GM18951 (cell line): ENCODE data around the gene TCHP.
"Not testable (repeated sequence)": the region's sequence is repeated elsewhere in the genome, so short reads cannot be mapped to it uniquely, and the experiment has no call there.

Experiments
- POLR2A ChIP-seq: IDR thresholded peaks from 4 replicates; pipeline ENCODE4 v1.6.1; 2011; ENCODE audit warnings: mild to moderate bottlenecking; ENCODE audit not compliant: insufficient read length, insufficient read depth; ENCODE audit errors: extremely low read depth
- in situ Hi-C: fragments of 300-500 bp; cut with MboI; formaldehyde crosslinking; loops from one replicate; pipeline ENCODE4 v1.12.0; 2022; ENCODE audit warnings: low sequenced_read_pairs, mixed read lengths, inconsistent platforms; ENCODE audit not compliant: unreplicated experiment

TCHP gene

DNA sequence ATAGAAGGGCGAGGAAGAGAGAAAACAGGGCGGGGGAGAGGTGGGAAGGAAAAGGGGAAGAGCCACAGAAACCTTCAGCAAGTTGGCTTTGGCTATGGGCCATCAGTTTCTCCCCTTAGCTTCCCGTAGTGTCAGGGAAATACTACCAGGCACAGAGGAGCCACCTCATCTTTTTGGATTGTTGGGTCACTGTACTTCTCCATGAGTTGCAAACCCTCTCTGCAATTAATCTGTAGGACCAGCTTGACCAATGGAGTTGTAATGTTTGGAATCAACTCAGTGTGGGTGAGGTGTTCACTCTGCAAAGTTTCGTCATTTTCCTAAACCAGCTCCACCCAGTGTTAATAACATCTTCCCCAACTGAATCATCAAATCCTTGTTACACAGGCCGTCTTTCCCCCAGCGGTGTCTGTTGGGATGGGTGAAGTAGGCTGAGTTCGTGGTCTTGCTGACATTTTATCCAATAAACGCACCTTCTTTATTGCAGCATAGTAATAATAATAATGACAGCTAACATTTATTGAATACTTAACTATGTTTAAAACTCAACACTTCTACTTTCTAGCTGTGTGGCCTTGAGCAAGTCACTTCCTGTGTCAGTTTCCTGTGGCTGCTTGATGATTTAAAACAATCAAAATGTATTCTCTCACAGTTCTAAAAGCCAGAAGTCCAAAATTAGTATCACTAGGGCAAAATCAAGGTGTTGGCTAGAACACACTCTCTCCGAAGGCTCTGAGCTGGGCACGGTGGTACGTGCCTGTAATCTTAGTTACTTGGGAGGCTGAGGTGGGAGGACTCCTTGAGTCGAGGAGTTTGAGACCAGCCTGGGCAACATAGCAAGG, 11.7 kb upstream of the TCHP start:
- TF ChIP-seq POLR2A: no peak
- in situ Hi-C loops: no loop called here

DNA sequence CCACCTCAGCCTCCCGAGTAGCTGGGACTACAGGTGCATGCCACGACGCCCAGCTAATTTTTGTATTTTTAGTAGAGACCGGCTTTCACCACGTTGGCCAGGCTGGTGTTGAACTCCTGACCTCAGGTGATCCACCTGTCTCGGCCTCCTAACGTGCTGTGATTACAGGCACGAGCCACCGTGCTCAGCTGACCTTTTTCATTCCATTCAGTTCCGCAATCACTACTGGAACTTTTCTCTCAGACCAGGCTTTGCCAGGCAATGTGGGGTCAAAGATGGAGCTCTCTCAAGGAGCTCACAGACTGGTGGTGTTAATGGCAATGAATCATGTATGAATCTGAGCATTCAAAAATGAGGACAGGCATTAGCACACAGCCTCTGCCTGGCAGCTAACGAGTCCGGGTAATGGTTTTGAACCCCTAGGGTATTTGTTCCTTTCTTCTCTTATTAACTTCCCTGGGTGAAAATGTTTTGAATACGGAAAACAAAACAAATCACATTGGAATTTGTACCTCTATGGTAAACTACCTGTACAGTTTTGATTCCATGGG, 9.4 kb upstream of the TCHP start:
- no peak for TF ChIP-seq POLR2A
- in situ Hi-C loops: no loop called here

DNA sequence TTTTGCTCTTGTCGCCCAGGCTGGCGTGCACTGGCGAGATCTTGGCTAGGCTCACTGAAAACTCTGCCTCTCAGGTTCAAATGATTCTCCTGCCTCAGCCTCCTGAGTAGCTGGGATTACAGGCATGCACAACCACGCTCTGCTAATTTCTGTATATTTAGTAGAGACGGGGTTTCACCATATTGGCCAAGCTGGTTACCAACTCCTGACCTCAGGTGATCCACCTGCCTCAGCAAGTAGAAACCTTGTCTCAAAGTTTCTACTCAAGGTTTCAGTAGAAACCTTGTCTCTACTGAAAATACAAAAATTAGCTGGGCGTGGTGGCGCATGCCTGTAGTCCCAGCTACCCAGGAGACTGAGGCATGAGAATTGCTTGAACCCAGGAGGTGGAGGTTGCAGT, 8.3 kb upstream of the TCHP start:
- in situ Hi-C loops: not testable (repeated sequence)

DNA sequence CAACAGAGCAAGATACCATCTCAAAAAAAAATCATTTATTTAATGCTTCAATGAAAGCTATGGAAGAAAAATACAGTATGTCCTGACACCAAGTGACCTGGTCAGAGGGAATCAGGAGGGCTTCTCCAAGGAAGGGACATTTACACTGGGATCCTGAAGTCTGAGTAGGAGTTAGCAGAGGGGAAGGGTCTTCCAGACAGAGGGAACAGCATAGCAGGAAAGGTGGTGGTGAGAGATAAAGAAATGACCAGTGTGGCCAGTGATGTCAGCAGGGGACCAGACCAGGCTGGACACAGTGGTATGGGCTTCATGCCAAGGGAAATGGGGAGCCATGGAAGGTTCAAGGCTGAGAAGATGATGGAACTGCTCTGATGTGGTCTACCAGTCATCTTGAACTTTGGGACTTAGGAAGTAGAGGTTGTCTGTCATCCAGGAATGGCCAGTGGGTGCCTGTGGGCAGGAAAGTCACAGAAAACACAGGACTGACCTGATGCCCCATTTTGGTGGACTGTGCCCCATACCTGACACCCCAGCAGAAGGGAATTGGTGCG, 7.8 kb upstream of the TCHP start:
- TF ChIP-seq POLR2A: no peak
- in situ Hi-C loops: no loop called here

DNA sequence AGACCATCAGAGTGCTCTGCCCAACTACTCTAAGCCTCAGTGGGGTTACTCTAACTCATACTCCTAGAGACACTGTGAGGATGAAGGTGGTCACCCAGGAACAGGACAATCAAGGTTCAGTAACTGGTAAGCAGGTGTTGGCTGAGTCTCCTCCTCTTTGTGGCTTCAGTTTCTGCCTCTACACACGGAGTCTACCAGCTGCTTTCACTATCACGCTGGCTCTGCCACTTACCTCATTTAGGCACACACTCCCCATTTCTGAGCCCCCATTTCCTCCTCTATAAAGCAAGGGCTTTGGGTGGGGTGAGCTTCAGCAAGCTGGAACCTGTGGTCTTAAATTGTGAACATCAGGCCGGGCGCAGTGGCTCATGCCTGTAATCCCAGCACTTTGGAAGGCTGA, 7.3 kb upstream of the TCHP start:
- in situ Hi-C loops: no loop called here
- no peak for TF ChIP-seq POLR2A

DNA sequence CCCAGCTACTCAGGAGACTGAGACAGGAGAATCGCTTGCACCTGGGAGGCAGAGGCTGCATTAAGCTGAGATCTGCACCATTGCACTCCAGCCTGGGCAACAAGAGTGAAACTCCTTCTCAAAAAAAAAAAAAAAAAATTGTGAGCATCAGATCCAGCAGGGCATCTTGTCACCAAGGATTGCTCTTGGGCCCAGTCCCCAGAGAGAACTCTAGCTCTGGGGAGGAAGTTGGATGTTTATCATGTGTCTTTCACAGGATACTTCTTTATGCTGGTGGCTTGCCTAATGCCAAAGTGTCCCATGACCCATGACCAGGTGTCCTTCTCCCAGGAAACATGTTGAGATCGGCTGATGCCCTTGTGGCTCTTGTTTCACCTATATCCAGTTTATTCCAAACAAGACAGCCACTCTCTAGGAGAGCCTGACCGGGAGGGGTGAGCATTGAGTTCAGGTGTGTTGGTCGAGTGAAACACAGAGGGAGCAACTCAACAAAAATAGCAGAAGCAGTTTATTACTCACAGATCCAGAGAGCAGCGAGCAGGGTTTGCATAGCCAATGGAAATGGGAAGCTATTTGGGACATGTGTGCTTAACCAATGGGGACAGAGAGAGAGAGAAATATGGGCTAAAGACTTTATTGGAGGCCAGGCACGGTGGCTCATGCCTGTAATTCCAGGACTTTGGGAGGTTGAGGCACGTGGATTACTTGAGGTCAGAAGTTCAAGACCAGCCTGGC, 6.6 kb upstream of the TCHP start:
- no peak for TF ChIP-seq POLR2A
- in situ Hi-C loops: no loop called here

DNA sequence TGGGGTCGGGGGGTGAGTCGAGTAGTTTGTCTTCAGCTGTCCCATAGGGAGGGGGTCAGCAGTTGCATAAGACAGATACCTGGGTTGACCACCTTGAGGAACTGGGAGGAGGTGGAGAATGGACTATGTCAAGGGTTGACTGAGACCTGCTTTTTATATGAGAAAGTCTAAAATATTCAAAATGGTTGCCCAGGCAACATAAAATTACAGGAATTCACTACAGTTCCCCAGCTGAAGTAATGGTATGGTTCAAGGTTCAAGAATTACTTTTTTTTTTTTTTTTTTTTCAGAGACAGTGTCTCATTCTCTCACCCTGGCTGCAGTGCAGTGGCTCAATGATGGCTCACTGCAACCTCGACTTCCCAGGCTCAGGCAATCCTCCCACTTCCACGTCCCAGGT, 5.1 kb upstream of the TCHP start:
- in situ Hi-C loops: no loop called here
- no peak for TF ChIP-seq POLR2A

DNA sequence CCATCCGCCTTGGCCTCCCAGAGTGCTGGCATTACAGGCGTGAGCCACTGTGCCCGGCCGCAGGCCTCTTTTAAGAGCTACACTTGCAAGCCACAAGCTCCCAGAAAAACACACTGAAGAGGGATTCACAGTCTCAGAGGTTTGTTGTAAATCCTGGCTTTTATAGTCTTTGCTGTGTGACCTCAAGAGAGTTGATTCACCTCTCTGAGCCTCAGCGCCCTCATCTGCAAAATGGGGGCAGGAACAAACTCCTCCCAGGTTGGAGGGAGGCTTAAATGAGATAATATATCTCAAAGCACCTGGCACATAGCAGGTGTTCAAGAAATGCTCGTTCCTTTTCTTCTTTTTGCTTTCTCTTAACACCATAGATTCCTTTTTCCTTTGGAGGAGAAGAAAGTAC, 3.9 kb upstream of the TCHP start:
- no peak for TF ChIP-seq POLR2A

DNA sequence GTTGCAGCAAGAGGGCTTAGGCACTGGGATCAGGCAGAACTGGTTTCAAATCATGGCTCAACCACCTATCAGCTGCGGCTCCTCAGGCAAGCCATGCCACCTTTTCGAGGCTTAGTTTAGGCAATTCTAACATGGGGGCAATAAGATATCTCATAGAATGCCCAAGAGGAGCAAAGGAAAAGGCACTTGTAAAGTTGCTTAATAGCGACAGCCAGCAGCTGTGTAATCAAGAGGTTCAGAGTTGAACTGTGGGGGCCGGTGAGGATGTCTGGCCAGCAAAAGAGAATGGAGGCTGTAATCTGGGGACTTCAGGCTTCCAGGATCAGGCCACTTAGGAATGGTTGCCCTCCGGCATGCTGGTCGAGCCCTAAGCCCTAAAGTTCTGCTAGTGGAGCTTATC, 3.0 kb upstream of the TCHP start:
- TF ChIP-seq POLR2A: no peak
- in situ Hi-C loops: no loop called here

More for the DNA sequence above, 3.9 kb upstream of the TCHP start:
- in situ Hi-C loops: no loop called here

DNA sequence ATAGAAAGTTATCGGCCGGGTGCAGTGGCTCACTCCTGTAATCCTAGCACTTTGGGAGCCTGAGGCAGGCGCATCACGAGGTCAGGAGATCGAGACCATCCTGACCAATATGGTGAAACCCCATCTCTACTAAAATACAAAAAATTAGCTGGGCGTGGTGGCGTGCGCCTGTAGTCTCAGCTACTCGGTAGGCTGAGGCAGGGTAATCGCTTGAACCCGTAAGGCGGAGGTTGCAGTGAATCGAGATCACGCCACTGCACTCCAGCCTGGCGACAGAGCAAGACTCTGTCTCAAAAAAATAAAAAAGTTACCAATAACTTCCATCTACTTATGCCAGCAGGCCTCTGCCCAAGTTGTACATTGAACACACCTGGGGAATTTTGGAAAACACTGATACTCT, 729 bp upstream of the TCHP start:
- in situ Hi-C loops: not testable (repeated sequence)

DNA sequence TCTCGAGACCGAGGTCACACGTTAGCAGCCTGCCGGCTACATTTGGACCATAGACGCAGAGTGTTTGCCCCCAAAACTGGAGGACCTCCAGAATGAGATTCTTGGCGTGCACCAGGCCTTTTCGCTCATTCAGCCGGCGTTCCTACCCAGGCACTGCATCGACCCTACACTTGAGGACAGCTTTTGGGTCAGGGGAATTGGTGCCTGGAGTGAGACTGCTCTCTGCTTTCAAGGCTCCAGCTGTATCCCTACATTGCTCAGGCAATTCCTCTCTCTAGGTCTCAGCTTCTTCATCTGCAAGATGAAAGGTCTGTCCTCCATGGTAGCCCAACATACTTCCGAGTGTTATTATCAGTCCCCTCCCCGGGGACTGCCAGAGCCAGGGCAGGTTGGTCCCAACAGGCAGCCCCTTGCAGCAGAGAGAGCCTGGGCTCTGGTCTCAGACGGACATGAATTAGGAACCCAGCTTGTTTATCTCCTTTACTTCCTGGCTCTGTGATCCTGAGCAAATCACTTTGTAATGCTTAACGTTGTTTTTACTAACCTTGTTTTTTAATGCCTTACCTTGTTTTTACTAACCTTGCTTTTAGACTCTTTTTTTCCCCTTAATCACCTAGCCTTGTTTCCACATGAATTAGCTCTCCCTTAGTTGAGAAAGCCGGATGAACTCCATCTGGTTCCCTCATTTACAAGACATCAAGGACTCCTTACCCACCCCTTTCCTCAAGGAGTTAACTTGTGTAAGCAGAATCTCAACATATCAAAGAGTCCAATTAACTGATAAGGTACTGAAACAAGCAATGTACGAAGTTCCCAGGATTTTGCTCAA, 892 bp downstream of the TCHP start:
- in situ Hi-C loops: no loop called here
- TF ChIP-seq POLR2A: no peak

DNA sequence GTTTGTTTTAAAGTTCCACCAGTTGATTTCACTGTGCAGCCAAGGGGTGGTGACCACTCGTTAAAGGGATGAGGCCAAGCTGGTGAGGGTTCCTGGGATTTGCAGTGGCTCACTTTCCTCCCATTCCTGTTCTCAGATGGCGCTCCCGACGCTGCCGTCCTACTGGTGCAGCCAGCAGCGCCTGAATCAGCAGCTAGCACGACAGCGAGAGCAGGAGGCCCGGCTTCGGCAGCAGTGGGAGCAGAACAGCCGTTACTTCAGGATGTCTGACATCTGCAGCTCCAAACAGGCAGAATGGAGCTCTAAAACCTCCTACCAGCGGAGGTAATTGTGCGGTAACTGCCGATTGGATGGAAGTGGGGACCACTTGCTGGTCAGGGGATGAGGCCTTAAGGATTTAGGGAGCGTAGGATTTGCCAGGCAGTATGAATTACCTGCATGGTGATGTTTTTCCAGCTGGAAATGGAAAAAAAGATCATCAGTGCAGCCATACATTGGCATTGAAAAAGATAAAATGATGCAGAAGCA, 2.9 kb downstream of the TCHP start:
- in situ Hi-C loops: no loop called here
- TF ChIP-seq POLR2A: no peak

DNA sequence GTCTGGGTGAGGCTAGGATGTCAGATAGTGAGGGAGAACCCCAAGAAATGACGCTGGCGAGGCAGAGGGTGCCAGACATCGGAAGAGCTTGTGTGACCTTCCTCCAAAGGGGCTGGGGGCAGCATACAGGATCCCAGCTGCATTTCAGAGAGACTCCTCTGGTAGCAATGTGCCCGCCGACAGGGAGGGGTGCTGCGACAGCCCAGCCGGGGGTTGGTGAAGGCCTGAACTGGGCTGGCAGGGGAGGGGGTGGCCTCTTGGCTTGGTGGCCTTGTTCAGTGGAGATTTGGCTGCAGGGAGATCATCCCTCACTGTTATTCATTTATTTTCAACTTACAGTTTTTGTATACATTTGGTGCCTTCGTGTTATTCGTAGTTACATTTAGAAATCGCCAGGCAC, 5.2 kb downstream of the TCHP start:
- in situ Hi-C loops: no loop called here
- TF ChIP-seq POLR2A: no peak
